ENCODE measurements around the gene ATP8A2. TPM values are rescaled to one million over a fixed set of nuclear protein-coding genes. Genes with fewer than 3 reads are reported as not detected.

ATP8A2 gene
- total RNA-seq, 4 donors from 2014 or later: 0.16 to 0.54 (median 0.26) TPM

DNA sequence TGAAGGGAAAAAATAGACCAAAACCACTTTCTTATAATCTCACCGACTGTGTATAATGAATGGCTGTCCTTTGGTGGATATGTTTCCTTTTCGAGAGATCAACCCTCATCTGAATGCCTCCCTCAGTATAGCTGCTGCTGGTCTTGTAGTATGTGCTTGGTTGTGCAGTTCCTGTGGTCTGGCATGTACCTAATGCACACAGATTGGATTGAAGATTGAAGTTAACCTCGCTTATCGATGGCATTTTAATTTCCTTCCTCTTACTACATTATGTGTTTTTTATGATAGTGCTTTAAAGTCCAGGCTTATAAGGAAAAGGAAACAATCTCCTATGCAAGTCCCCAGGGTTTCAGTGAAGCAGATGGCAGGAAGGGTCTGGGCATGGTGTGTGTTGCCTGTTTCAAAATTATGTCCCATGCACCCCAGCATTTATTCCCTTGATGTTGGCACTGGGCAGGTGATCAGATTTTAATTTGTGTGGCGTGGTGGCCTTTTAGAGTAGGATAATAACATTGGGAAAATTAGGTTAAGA is 346.0 kb downstream of the ATP8A2 start:
- Histone ChIP-seq H3K9me3 (no peaks in the 10 kb centered on the region), H3K36me3 (no peaks in the 10 kb centered on the region), H3K27ac (no peak overlapping the region), H3K4me1 (no peaks in the 10 kb centered on the region), H3K4me3 (no peak overlapping the region), H3K27me3 (peaks cover 3% of the 10 kb centered on the region)
- no peak for ATAC-seq
- TF ChIP-seq EP300 (IDR thresholded peaks at IDR 0.05) (no peak), POLR2A (IDR thresholded peaks at IDR 0.05) (no peak)
- TF ChIP-seq, protein P1, sequence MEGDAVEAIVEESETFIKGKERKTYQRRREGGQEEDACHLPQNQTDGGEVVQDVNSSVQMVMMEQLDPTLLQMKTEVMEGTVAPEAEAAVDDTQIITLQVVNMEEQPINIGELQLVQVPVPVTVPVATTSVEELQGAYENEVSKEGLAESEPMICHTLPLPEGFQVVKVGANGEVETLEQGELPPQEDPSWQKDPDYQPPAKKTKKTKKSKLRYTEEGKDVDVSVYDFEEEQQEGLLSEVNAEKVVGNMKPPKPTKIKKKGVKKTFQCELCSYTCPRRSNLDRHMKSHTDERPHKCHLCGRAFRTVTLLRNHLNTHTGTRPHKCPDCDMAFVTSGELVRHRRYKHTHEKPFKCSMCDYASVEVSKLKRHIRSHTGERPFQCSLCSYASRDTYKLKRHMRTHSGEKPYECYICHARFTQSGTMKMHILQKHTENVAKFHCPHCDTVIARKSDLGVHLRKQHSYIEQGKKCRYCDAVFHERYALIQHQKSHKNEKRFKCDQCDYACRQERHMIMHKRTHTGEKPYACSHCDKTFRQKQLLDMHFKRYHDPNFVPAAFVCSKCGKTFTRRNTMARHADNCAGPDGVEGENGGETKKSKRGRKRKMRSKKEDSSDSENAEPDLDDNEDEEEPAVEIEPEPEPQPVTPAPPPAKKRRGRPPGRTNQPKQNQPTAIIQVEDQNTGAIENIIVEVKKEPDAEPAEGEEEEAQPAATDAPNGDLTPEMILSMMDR (IDR thresholded peaks at IDR 0.05): no peak
- 73 to 84% methylated on average over 3 to 5 of the region's 5 CpGs for WGBS, 2 donors (ENCODE audit: low coverage in 1 of 2)

DNA sequence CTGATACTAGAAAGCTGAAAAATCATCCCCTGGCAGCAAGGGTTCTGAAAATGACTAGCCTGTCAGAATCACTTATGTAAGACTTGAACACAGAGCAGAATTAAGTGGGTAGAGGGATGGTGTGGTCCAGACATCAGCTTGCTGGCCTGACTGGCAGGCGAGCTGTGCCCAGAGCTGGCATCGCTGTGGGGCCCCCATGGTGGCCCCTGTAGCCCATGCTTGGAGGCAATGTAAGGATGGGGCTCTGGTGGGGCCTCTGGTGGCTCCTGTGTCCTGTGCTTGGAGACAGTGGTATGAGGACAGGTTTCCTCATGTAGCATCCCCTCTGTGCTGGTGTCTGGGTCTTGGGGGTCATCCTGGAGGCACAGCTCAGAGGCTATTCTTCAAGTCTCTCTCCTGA is 347.9 kb downstream of the ATP8A2 start:
- H3K36me3 ChIP-seq: no peaks in the 10 kb centered on the region
- no peak for ATAC-seq
- no peaks in the 10 kb centered on the region for H3K27me3 ChIP-seq
- H3K4me3 ChIP-seq: no peak overlapping the region
- H3K27ac ChIP-seq: no peak overlapping the region
- no peaks in the 10 kb centered on the region for H3K4me1 ChIP-seq
- TF ChIP-seq POLR2A (IDR thresholded peaks at IDR 0.05) (no peak), EP300 (IDR thresholded peaks at IDR 0.05) (no peak), POLR2AphosphoS5 (IDR thresholded peaks at IDR 0.05) (no peak)
- TF ChIP-seq, protein P1 (IDR thresholded peaks at IDR 0.05): no peak
- no peaks in the 10 kb centered on the region for H3K9me3 ChIP-seq
- no CpG with 5 or more reads among the region's 2 CpGs for WGBS, 2 donors (ENCODE audit: low coverage in 1 of 2)

GRCh38 chr13:25722893-25723292 is 351.1 kb downstream of the ATP8A2 start:
- Histone ChIP-seq H3K27me3 (no peaks in the 10 kb centered on the region), H3K36me3 (no peaks in the 10 kb centered on the region), H3K4me3 (no peak overlapping the region), H3K27ac (no peak overlapping the region), H3K4me1 (no peaks in the 10 kb centered on the region), H3K9me3 (no peaks in the 10 kb centered on the region)
- 100% methylated on average over 1 of the region's 1 CpG for WGBS, 2 donors (ENCODE audit: low coverage in 1 of 2)
- no peak for ATAC-seq
- TF ChIP-seq EP300 (IDR thresholded peaks at IDR 0.05) (no peak), POLR2A (IDR thresholded peaks at IDR 0.05) (no peak), POLR2AphosphoS5 (IDR thresholded peaks at IDR 0.05) (no peak)
- TF ChIP-seq, protein P1 (IDR thresholded peaks at IDR 0.05): no peak

DNA sequence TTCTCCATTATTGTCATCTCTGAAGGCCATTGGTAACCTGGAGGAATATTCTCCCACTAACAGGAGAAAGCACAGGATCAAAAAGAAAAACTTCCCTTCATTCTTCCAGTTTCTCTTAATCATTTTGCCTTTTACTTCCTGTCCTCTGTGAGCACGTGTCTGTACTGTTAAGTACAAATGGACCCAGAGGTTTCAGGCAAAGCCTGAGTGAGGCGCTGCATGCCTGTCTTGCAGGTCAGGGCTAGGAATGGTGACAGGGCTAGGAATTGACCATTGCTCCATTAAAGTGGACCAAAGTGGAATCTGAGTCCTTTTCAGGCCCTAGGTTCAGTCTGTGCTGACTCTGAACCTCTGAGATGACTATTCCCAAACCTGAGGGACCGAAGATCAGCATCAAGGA is 353.3 kb downstream of the ATP8A2 start:
- H3K4me3 ChIP-seq: no peak overlapping the region
- 94 to 100% methylated on average over 1 to 2 of the region's 3 CpGs for WGBS, 2 donors (ENCODE audit: low coverage in 1 of 2)
- TF ChIP-seq POLR2AphosphoS5 (IDR thresholded peaks at IDR 0.05) (no peak), POLR2A (IDR thresholded peaks at IDR 0.05) (no peak), EP300 (IDR thresholded peaks at IDR 0.05) (no peak)
- TF ChIP-seq, protein P1 (IDR thresholded peaks at IDR 0.05): no peak
- H3K27me3 ChIP-seq: no peaks in the 10 kb centered on the region
- no peak for ATAC-seq
- H3K4me1 ChIP-seq: no peaks in the 10 kb centered on the region
- no peaks in the 10 kb centered on the region for H3K36me3 ChIP-seq
- H3K27ac ChIP-seq: no peak overlapping the region
- H3K9me3 ChIP-seq: no peaks in the 10 kb centered on the region

DNA sequence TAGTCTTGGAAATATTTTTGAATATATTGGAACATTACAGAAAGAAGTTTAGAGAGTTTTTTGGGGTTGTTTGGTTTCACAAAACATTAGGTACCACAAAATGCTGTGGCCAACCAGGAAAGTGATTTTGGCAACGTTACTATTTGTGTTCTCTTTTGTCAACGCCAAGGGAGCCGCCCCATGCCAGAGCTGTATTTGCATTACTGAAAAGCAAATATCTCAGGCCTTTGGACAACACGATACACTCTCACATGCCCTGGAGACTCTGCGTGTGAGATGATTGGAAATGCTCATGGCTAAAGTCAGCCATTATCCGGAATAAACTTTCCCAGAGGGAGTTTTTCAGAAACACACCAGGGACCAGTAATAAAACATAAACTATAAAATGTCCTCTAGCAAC is 355.5 kb downstream of the ATP8A2 start:
- no peak overlapping the region for H3K27ac ChIP-seq
- no peaks in the 10 kb centered on the region for H3K4me1 ChIP-seq
- H3K9me3 ChIP-seq: no peaks in the 10 kb centered on the region
- no peak overlapping the region for H3K4me3 ChIP-seq
- no peaks in the 10 kb centered on the region for H3K27me3 ChIP-seq
- TF ChIP-seq EP300 (IDR thresholded peaks at IDR 0.05) (no peak), POLR2A (IDR thresholded peaks at IDR 0.05) (no peak), POLR2AphosphoS5 (IDR thresholded peaks at IDR 0.05) (no peak)
- TF ChIP-seq, protein P1 (IDR thresholded peaks at IDR 0.05): no peak
- 76 to 79% methylated on average over 6 of the region's 6 CpGs for WGBS, 2 donors (ENCODE audit: low coverage in 1 of 2)
- H3K36me3 ChIP-seq: no peaks in the 10 kb centered on the region
- ATAC-seq: no peak
